CD14-positive monocyte (primary cell): ENCODE data around the gene MIGA1. TPM values are rescaled to one million over a fixed set of nuclear protein-coding genes. Genes with fewer than 3 reads are reported as not detected.

Experiments used
- DNase-seq, 3 donors: peaks; one replicate each; pipeline ENCODE4 v3.0.0-alpha.2; 2011 to 2022
- H2AFZ ChIP-seq: 2 replicates; pipeline ENCODE4 v1.6.0; 2012; ENCODE audit warnings: mild to moderate bottlenecking, low read depth, low read length, inconsistent platforms; ENCODE audit not compliant: insufficient read depth, poor library complexity, severe bottlenecking
- H3K27ac ChIP-seq, 2 donors: 1 replicate in 1 of 2; 2 replicates in 1 of 2; pipeline ENCODE4 v1.5.1; 2012 to 2013; ENCODE audit warnings: low read length in 2 of 2, control low read depth in 1 of 2, inconsistent platforms in 1 of 2, low read depth in 1 of 2, mild to moderate bottlenecking in 1 of 2
- H3K27me3 ChIP-seq, 2 donors: one replicate each; pipeline versions ENCODE4 v1.6.0 to v1.6.1; 2011 to 2013; ENCODE audit warnings: low read length in 2 of 2; ENCODE audit not compliant: control insufficient read depth in 2 of 2, insufficient read depth in 2 of 2
- H3K36me3 ChIP-seq, 2 donors: replicated peaks in 1 of 2; 1 replicate in 1 of 2; 2 replicates in 1 of 2; pipeline versions ENCODE4 v1.5.1 to v1.6.1; 2012 to 2013; ENCODE audit warnings: low read length in 2 of 2, control low read depth in 1 of 2, inconsistent platforms in 1 of 2, mild to moderate bottlenecking in 1 of 2; ENCODE audit not compliant: insufficient read depth in 2 of 2, control insufficient read depth in 1 of 2
- H3K4me1 ChIP-seq, 2 donors: 1 replicate in 1 of 2; 2 replicates in 1 of 2; pipeline versions ENCODE4 v1.5.1 to v1.6.1; 2012 to 2013; ENCODE audit warnings: low read length in 2 of 2, control low read depth in 1 of 2, inconsistent platforms in 1 of 2, mild to moderate bottlenecking in 1 of 2, moderate library complexity in 1 of 2; ENCODE audit not compliant: insufficient read depth in 2 of 2, control insufficient read depth in 1 of 2
- H3K4me2 ChIP-seq: replicated peaks from 2 replicates; pipeline ENCODE3; 2012; ENCODE audit warnings: low read length, moderate library complexity, mild to moderate bottlenecking; ENCODE audit not compliant: poor library complexity, severe bottlenecking; ENCODE audit errors: extremely low read depth
- H3K4me3 ChIP-seq, 3 experiments: fragments of 200-600 bp in 1 of 3; sonication (generic) in 1 of 3; replicated peaks in 1 of 3; 1 replicate in 2 of 3; 2 replicates in 1 of 3; pipeline ENCODE4 v1.5.1; 2011 to 2013; ENCODE audit warnings: low read length in 3 of 3, mild to moderate bottlenecking in 3 of 3, control low read depth in 2 of 3, low read depth in 2 of 3, inconsistent platforms in 1 of 3, moderate library complexity in 1 of 3
- H3K79me2 ChIP-seq: 2 replicates; pipeline ENCODE4 v1.6.0; 2012; ENCODE audit warnings: mild to moderate bottlenecking, control low read depth, inconsistent platforms, low read length, moderate library complexity; ENCODE audit not compliant: insufficient read depth
- H3K9ac ChIP-seq: 2 replicates; pipeline ENCODE4 v1.6.0; 2017; ENCODE audit warnings: low read length, mild to moderate bottlenecking; ENCODE audit not compliant: insufficient read depth, poor library complexity, severe bottlenecking
- H3K9me3 ChIP-seq, 2 donors: replicated peaks in 1 of 2; 1 replicate in 1 of 2; 2 replicates in 1 of 2; pipeline versions ENCODE4 v1.5.1 to v1.6.1; 2012 to 2013; ENCODE audit warnings: low read length in 2 of 2, control low read depth in 1 of 2; ENCODE audit not compliant: control insufficient read depth in 1 of 2, insufficient read depth in 1 of 2
- H4K20me1 ChIP-seq: 2 replicates; pipeline ENCODE4 v1.6.0; 2012; ENCODE audit warnings: mild to moderate bottlenecking, low read length, control low read depth, moderate library complexity; ENCODE audit not compliant: insufficient read depth
- H3K27ac Mint-ChIP-seq, 7 donors: one replicate each; pipeline ENCODE4 v1.8.0; 2020; ENCODE audit warnings: mild to moderate bottlenecking in 7 of 7, mixed read lengths in 7 of 7, moderate library complexity in 6 of 7, inconsistent platforms in 2 of 7
- H3K27me3 Mint-ChIP-seq, 3 donors: one replicate each; pipeline ENCODE4 v1.8.0; 2021 to 2022; ENCODE audit warnings: low read depth in 3 of 3, mild to moderate bottlenecking in 3 of 3, mixed read lengths in 3 of 3, moderate library complexity in 3 of 3, inconsistent platforms in 1 of 3
- H3K36me3 Mint-ChIP-seq, 2 donors: one replicate each; pipeline ENCODE4 v1.8.0; 2020; ENCODE audit warnings: mixed read lengths in 2 of 2, inconsistent platforms in 1 of 2, mild to moderate bottlenecking in 1 of 2
- H3K4me1 Mint-ChIP-seq: one replicate; pipeline ENCODE4 v1.8.0; 2020; ENCODE audit warnings: mild to moderate bottlenecking, mixed read lengths
- H3K4me3 Mint-ChIP-seq, 2 donors: one replicate each; pipeline ENCODE4 v1.8.0; 2020; ENCODE audit warnings: mild to moderate bottlenecking in 2 of 2, mixed read lengths in 2 of 2, moderate library complexity in 1 of 2
- H3K9me3 Mint-ChIP-seq, 7 donors: one replicate each; pipeline ENCODE4 v1.8.0; 2020 to 2022; ENCODE audit warnings: mixed read lengths in 7 of 7, mild to moderate bottlenecking in 6 of 7, moderate library complexity in 6 of 7, inconsistent platforms in 2 of 7
- WGBS: methylation state at CpG from one replicate; pipeline ENCODE4 v1.1.5; 2013; ENCODE audit warnings: missing lambda C conversion rate; ENCODE audit not compliant: insufficient coverage; 5-methylcytosine and 5-hydroxymethylcytosine counted together
- intact Hi-C, 2 donors: fragments of 100-400 bp; cut with micrococcal nuclease; formaldehyde crosslinking; loops; one replicate each; pipeline versions ENCODE4 v1.15.0 to v1.15.1; 2023
- polyA plus RNA-seq, 3 donors: library from polyadenylated mRNA; depleted of rRNA in 1 of 3; unstranded in 2 of 3; stranded (reverse) in 1 of 3; fragments of 300-500 nt in 2 of 3; fragments of >200 nt in 1 of 3; fragmentation: Illumina TruSeq in 2 of 3; gene quantifications; 1 replicate in 2 of 3; 2 replicates in 1 of 3; pipeline ENCODE4 v1.2.3, GENCODE V29; 2012 to 2021
- TF ChIP-seq, protein P1 (sequence below): fragments of 200-600 bp; IDR thresholded peaks from one replicate; pipeline ENCODE4 v1.8.0; 2022; ENCODE audit warnings: antibody characterized with exemption, mild to moderate bottlenecking

Gene MIGA1
- polyA plus RNA-seq, 3 donors: 5.0 to 7.2 (median 6.5) TPM

GRCh38 chr1:77739235-77739634 lies 40.2 kb upstream of the MIGA1 start:
- H3K9ac ChIP-seq: no peak overlapping the region
- H3K27me3 Mint-ChIP-seq: no peaks in the 10 kb centered on the region
- peaks cover 35 to 43% of the 10 kb centered on the region in 2 donors for H3K36me3 Mint-ChIP-seq
- H3K27ac Mint-ChIP-seq: no peak overlapping the region
- H3K4me2 ChIP-seq: no peak overlapping the region
- DNase-seq: no peak
- H3K9me3 Mint-ChIP-seq: no peaks in the 10 kb centered on the region
- H2AFZ ChIP-seq: no peak overlapping the region
- H3K4me1 Mint-ChIP-seq: peaks cover 3% of the 10 kb centered on the region
- no peak overlapping the region for H3K4me3 Mint-ChIP-seq
- no peak overlapping the region for H3K4me3 ChIP-seq
- TF ChIP-seq, protein P1, sequence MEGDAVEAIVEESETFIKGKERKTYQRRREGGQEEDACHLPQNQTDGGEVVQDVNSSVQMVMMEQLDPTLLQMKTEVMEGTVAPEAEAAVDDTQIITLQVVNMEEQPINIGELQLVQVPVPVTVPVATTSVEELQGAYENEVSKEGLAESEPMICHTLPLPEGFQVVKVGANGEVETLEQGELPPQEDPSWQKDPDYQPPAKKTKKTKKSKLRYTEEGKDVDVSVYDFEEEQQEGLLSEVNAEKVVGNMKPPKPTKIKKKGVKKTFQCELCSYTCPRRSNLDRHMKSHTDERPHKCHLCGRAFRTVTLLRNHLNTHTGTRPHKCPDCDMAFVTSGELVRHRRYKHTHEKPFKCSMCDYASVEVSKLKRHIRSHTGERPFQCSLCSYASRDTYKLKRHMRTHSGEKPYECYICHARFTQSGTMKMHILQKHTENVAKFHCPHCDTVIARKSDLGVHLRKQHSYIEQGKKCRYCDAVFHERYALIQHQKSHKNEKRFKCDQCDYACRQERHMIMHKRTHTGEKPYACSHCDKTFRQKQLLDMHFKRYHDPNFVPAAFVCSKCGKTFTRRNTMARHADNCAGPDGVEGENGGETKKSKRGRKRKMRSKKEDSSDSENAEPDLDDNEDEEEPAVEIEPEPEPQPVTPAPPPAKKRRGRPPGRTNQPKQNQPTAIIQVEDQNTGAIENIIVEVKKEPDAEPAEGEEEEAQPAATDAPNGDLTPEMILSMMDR: no peak
- H3K27ac ChIP-seq: no peak overlapping the region
- H4K20me1 ChIP-seq: peaks cover 48% of the 10 kb centered on the region
- intact Hi-C loops: no loop called here
- peaks cover 29% of the 10 kb centered on the region for H3K79me2 ChIP-seq
- peaks cover 26 to 73% of the 10 kb centered on the region in 2 donors for H3K36me3 ChIP-seq
- no peaks in the 10 kb centered on the region for H3K9me3 ChIP-seq
- no peaks in the 10 kb centered on the region for H3K4me1 ChIP-seq
- H3K27me3 ChIP-seq: no peaks in the 10 kb centered on the region
- WGBS: no CpG with 5 or more reads among the region's 1 CpG

- H3K4me3 Mint-ChIP-seq: no peak overlapping the region
- H2AFZ ChIP-seq: no peak overlapping the region
- H3K79me2 ChIP-seq: peaks cover 41% of the 10 kb centered on the region
- H3K4me3 ChIP-seq: no peak overlapping the region
- no peak overlapping the region for H3K9ac ChIP-seq
- no peak for DNase-seq
- no peak overlapping the region for H3K27ac Mint-ChIP-seq
- H3K27me3 ChIP-seq: no peaks in the 10 kb centered on the region
- peaks cover 60% of the 10 kb centered on the region for H4K20me1 ChIP-seq
- peaks cover 6% of the 10 kb centered on the region for H3K4me1 Mint-ChIP-seq
- H3K36me3 ChIP-seq: peaks cover 19 to 60% of the 10 kb centered on the region in 2 donors
- TF ChIP-seq, protein P1: no peak
- peaks cover 32 to 38% of the 10 kb centered on the region in 2 donors for H3K36me3 Mint-ChIP-seq
- H3K27ac ChIP-seq: no peak overlapping the region
- H3K9me3 Mint-ChIP-seq: no peaks in the 10 kb centered on the region
- no peaks in the 10 kb centered on the region for H3K9me3 ChIP-seq
- WGBS: no CpG with 5 or more reads among the region's 1 CpG
- intact Hi-C loops: no loop called here
- no peaks in the 10 kb centered on the region for H3K27me3 Mint-ChIP-seq
- H3K4me2 ChIP-seq: no peak overlapping the region
- no peaks in the 10 kb centered on the region for H3K4me1 ChIP-seq
These were observed 38.1 kb upstream of the MIGA1 start for GRCh38 chr1:77741316-77741715.
